HG02943 (cell line): ENCODE results near the gene OSBPL6.

Experiments used
- ATAC-seq: cut with Tn5 transposase; IDR thresholded peaks from one replicate; pipeline ENCODE4 v1.9.1; 2021; ENCODE audit warnings: mild to moderate bottlenecking, low read depth, moderate library complexity; ENCODE audit not compliant: unreplicated experiment

OSBPL6 gene

DNA sequence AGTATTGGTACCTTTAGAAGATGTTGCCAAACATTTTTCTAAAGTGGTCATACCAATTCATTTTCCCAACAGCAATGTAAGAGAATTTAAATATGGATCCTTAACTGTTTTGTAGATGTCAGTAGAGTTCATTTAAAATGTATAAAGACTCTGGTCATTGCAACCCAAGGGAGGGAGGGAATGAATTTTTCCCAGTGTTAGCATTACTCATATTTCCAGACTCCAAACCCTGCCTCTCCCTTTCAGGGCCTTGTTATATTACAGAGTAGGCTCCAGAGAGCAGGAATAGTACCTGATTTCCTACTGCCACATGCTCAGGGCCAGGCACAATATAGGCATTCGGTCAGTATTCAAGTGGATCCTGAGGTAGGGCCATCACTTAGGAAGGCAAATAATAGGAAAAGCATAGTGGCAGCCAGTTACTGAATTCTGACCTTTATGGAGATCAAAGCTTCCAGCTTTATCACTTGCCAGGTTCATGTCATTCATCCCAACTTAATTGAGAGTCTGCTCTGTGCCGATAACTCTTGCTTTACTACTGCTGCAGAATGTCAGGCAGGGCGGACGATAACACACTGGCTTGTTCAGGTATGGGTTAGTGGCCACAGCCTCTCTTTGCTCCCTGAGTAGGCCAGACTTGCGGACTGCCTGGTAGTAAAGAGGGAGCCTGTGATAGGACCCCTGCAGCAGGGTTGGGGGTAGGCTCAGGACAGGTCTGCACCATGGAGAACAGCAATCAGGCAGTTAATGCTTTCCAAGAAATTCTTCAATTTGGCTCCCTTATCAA, 75.3 kb downstream of the OSBPL6 start:
- ATAC-seq, result no peak

- ATAC-seq, result no peak
Observed at GRCh38 chr2:178270338-178270737, 76.0 kb downstream of the OSBPL6 start.

- ATAC-seq, result no peak
Observed at GRCh38 chr2:178271094-178271493, 76.8 kb downstream of the OSBPL6 start.

- no peak for ATAC-seq
Observed at GRCh38 chr2:178271629-178272333, 77.5 kb downstream of the OSBPL6 start.

DNA sequence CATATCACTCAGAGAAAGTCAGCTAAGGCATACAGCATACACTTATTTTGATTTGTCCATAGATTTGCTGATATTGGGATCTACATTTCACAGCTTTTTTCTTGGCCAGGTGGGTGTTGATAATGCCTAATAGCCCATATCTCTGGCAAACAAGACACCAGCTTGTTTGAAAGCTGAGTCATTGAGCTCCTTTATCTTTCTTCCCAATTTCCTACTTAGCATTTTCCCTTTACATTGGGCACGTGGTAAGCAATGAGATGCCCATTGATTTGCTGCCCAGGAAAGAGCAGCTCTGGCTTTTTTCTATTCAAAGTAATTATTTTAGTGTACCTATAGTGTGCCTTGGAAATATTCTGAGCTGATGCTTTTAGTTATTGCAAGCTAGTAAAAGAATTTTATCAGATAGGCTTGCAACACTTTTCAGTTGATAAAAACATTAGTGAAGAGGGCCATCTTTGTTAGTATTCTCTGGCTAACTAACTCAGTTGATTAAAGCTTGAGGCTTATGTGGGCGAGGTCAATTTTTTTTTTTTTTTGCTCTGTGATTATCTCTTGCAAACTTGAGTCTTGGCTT, 79.6 kb downstream of the OSBPL6 start:
- ATAC-seq, result no peak

DNA sequence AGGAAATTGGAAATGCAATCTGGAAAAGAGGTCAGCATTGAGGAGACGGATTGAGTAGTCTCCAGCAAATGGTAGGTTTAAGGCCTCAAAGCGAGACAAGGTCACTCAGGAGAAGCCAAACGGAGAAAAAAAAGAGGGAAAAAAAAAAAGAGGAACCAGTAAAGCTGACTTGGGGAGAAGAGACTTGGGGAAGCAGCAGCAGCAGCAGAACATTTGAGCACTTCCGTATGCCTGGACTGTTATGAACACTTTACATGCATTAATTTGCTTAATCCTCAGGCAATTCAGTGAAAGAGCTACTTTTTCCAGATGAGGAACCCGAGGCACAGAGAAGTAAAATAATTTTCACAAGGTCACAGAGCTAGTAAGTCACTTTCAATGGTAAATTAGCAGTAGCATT, 81.3 kb downstream of the OSBPL6 start:
- ATAC-seq, result no peak

GRCh38 chr2:178277741-178278197, 83.5 kb downstream of the OSBPL6 start:
- ATAC-seq, result no peak

GRCh38 chr2:178279142-178279541, 84.8 kb downstream of the OSBPL6 start:
- no peak for ATAC-seq

DNA sequence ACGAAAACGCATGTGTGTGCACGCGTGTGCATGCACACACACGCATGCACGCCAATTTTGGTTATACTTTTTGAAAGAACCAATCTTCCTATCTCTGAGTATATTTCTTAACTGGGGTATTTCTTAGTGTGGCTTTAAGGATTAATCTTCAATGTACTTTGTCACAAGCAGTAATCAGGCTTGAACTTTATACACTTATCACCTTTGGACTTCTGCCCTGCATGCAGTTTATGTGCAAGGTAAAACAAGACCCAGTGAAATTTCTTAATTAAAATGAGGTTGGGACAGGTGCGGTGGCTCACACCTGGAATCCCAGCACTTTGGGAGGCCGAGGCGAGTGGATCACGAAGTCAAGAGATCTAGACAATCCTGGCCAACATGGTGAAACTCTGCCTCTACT, 85.3 kb downstream of the OSBPL6 start:
- no peak for ATAC-seq

GRCh38 chr2:178280244-178280852, 86.0 kb downstream of the OSBPL6 start:
- ATAC-seq, result peak; percentile 88

DNA sequence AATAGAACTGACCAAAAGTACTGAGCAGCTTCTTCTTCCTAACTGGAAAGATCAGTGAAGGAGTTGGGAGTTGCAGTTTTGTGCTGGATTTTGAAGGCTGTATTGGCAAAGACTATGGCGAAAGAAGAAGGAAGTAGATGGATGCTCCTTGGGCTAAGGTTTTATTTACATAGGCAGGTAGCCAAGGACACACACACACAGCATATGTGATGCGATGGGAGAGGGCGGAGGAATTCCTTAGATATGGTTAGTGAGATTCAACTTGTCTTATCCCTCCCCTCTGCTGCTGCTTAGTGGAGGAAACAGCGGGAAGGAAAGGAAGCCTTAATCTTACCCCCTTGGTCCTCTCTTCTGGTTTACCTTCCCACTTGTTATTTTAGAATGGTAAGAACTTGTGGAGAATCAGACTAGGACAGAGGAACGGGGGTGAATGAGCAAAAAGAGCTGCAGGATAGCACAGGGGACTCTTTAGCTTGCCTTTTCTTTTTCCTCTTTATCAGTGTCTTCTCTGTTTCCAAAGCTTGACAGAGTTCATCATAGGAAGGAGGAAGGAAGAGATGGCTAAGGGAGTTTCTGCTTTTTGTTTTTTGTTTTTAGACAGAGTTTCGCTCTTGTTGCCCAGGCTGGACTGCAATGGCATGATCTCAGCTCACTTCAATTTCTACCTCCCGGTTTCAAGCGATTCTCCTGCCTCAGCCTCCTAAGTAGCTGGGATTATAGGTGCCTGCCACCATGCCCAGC, 87.9 kb downstream of the OSBPL6 start:
- no peak for ATAC-seq

DNA sequence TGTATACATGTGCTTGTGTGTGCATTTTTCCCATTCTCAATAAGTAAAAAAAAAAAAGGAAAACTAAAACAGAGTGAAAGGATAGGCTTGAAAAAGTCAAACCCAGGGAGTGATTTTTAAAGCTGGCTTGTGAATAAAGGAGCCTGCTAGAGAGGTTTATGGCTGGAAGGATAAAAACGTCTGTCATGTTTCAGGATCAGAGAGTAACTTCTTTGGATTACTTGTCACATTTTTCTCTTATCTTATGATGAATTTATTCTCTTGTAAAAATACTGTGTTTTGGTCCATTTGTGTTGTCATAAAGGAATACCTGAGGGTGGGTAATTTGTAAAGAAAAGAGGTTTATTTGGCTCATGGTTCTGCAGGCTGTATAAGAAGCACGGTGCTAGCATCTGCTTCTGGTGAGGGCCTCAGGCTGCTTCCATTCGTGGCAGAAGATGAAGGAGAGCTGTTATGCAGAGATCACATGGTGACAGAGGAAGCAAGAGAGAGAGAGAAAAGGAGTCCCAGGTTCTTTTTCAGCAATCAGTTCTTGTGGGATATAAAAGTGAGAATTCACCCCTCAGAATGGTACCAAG, 89.1 kb downstream of the OSBPL6 start:
- no peak for ATAC-seq

DNA sequence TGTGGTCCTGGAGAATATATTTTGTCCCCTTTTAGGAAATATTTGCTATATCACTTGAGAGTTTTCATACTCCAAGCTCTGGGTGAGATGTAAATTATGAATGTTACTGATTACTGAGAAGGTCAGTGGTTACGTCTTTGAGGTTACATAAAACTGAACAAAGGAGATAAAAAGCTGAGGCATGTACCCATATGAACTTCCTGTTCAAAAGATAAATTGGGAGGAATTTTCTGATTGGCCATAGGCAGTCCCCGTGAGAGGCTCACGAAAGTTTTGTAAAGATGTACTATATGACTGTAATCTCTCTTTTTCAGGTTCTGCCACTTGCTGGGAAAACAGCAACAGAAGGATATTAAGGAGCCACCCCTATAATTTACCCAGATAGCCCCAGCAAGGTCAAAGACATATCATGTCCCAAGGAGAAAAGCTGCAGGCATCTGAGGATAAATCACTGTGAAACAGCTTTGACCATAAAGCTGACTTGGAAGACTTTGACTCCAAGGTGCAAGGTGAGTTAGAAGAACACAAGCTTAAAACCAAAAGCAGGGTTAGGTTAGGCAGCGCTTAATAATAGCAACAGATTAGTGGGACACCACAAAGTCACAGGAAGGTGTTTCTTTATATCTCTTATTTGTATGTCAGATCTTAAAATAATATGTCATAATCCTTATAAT, 90.4 kb downstream of the OSBPL6 start:
- ATAC-seq, result no peak

- no peak for ATAC-seq
Observed at GRCh38 chr2:178285287-178285615, 90.9 kb downstream of the OSBPL6 start.

- ATAC-seq, result no peak
Observed at GRCh38 chr2:178286636-178287035, 92.3 kb downstream of the OSBPL6 start.

- ATAC-seq, result no peak
Observed at GRCh38 chr2:178287652-178288344, 93.5 kb downstream of the OSBPL6 start.

GRCh38 chr2:178291703-178292102, 97.4 kb downstream of the OSBPL6 start:
- ATAC-seq, result no peak

GRCh38 chr2:178292586-178292985, 98.3 kb downstream of the OSBPL6 start:
- no peak for ATAC-seq

DNA sequence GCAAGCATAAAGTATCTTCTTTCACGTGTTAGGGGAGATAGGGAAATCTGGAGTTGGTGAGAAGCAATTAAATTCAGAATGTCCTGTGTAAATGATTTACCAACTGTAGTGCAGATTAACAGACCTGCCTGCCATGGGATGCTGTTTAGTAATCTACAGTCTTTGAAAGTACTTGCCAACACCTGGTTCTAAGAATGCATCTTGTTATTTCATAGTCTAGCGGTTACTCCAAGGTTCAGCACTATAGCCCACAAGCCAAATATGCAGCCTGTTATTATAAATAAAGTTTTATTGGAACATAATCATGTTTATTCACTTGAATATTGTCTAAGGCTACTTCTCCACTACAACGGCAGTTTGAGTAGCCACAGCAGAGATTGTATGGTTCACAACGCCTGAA, 100.8 kb downstream of the OSBPL6 start:
- no peak for ATAC-seq
